IMR-90 (cell line): Measurements from ENCODE around the gene RSPO4. TPM values are rescaled to one million over a fixed set of nuclear protein-coding genes. Genes with fewer than 3 reads are reported as not detected.

Source experiments
- ATAC-seq: fragments of 200-7000 bp; cut with Tn5 transposase; 2 replicates; pipeline ENCODE4 v1.9.1; 2020; ENCODE audit warnings: low read depth, mild to moderate bottlenecking, moderate library complexity
- BruUV-seq: library from RNA; stranded (reverse); fragments of 400-500 nt; replicated peaks from 2 replicates; lab custom pipeline; 2021; lab: Mats Ljungman, UMichigan
- CTCF ChIA-PET: fragments of 300-600 bp; formaldehyde crosslinking; extraction: SDS; loops from one replicate; lab custom pipeline; 2021; ENCODE audit warnings: antibody characterized with exemption; lab: Yijun Ruan, JAX
- POLR2A ChIA-PET: fragments of 300-600 bp; sonication (Branson Sonifier 250); formaldehyde crosslinking; loops from one replicate; lab custom pipeline; 2022; ENCODE audit warnings: antibody characterized with exemption; ENCODE audit not compliant: unreplicated experiment; lab: Charles Lee
- DNase-seq: peaks from one replicate; pipeline ENCODE4 v3.0.0; 2013
- H2AFZ ChIP-seq: replicated peaks from 2 replicates; pipeline ENCODE3; 2013; ENCODE audit warnings: low read length, mild to moderate bottlenecking; ENCODE audit not compliant: poor library complexity
- H2AK5ac ChIP-seq: 2 replicates; pipeline ENCODE4 v1.6.1; 2013; ENCODE audit warnings: low read depth, low read length, inconsistent platforms
- H2AK9ac ChIP-seq: replicated peaks from 2 replicates; pipeline ENCODE3; 2013; ENCODE audit warnings: mild to moderate bottlenecking, low read depth, low read length, moderate library complexity; ENCODE audit not compliant: poor library complexity
- H2BK120ac ChIP-seq: 2 replicates; pipeline ENCODE4 v1.6.1; 2013; ENCODE audit warnings: low read depth, low read length, inconsistent platforms
- H2BK15ac ChIP-seq: 3 replicates; pipeline ENCODE4 v1.6.1; 2013; ENCODE audit warnings: low read depth, low read length, inconsistent platforms
- H2BK20ac ChIP-seq: 2 replicates; pipeline ENCODE4 v1.6.1; 2013; ENCODE audit warnings: low read depth, mild to moderate bottlenecking, inconsistent platforms, low read length, moderate library complexity
- H2BK5ac ChIP-seq: 2 replicates; pipeline ENCODE4 v1.6.1; 2013; ENCODE audit warnings: mild to moderate bottlenecking, low read depth, low read length, inconsistent platforms; ENCODE audit not compliant: poor library complexity, severe bottlenecking
- H3K14ac ChIP-seq: replicated peaks from 2 replicates; pipeline ENCODE4 v1.6.1; 2013; ENCODE audit warnings: low read depth, low read length, inconsistent platforms
- H3K18ac ChIP-seq: 2 replicates; pipeline ENCODE4 v1.6.1; 2013; ENCODE audit warnings: low read depth, low read length, control low read depth
- H3K23ac ChIP-seq: 2 replicates; pipeline ENCODE4 v1.6.1; 2013; ENCODE audit warnings: low read depth, low read length, inconsistent platforms
- H3K27ac ChIP-seq: 2 replicates; pipeline ENCODE4 v1.5.1; 2013; ENCODE audit warnings: mild to moderate bottlenecking, control low read depth, low read length; ENCODE audit not compliant: insufficient read depth
- H3K27me3 ChIP-seq: 2 replicates; pipeline ENCODE4 v1.6.1; 2013; ENCODE audit warnings: low read length; ENCODE audit not compliant: control insufficient read depth, insufficient read depth
- H3K36me3 ChIP-seq: 2 replicates; pipeline ENCODE4 v1.6.1; 2013; ENCODE audit warnings: low read length, mixed read lengths; ENCODE audit not compliant: control insufficient read depth, insufficient read depth
- H3K4ac ChIP-seq: 2 replicates; pipeline ENCODE4 v1.6.1; 2013; ENCODE audit warnings: low read depth, low read length, inconsistent platforms
- H3K4me1 ChIP-seq: 2 replicates; pipeline ENCODE4 v1.6.1; 2013; ENCODE audit warnings: low read length, mixed read lengths; ENCODE audit not compliant: control insufficient read depth, insufficient read depth
- H3K4me2 ChIP-seq: 2 replicates; pipeline ENCODE4 v1.6.1; 2013; ENCODE audit warnings: low read depth, mild to moderate bottlenecking, control low read depth, low read length, moderate library complexity
- H3K4me3 ChIP-seq: 2 replicates; pipeline ENCODE4 v1.5.1; 2013; ENCODE audit warnings: low read depth, mild to moderate bottlenecking, control low read depth, low read length, moderate library complexity; ENCODE audit not compliant: insufficient read depth
- H3K56ac ChIP-seq: 2 replicates; pipeline ENCODE4 v1.6.1; 2013; ENCODE audit warnings: low read length, inconsistent platforms; ENCODE audit not compliant: insufficient read depth; ENCODE audit errors: extremely low read depth
- H3K79me1 ChIP-seq, 2 experiments: 2 replicates each; pipeline ENCODE4 v1.6.1; 2013; ENCODE audit warnings: low read length in 2 of 2, inconsistent platforms in 1 of 2, low read depth in 1 of 2
- H3K9ac ChIP-seq: 2 replicates; pipeline ENCODE4 v1.6.1; 2013; ENCODE audit warnings: low read depth, low read length, control low read depth
- H3K9me1 ChIP-seq: 2 replicates; pipeline ENCODE4 v1.6.1; 2013; ENCODE audit warnings: low read length, inconsistent platforms; ENCODE audit not compliant: insufficient read depth
- H3K9me3 ChIP-seq: 2 replicates; pipeline ENCODE4 v1.6.1; 2013; ENCODE audit warnings: low read length; ENCODE audit not compliant: control insufficient read depth, insufficient read depth
- H4K20me1 ChIP-seq: 2 replicates; pipeline ENCODE4 v1.6.1; 2013; ENCODE audit warnings: low read length, inconsistent platforms; ENCODE audit not compliant: insufficient read depth
- H4K5ac ChIP-seq: 2 replicates; pipeline ENCODE4 v1.6.1; 2013; ENCODE audit warnings: mild to moderate bottlenecking, low read depth, low read length, control low read depth
- H4K8ac ChIP-seq, 2 experiments: 2 replicates each; pipeline ENCODE4 v1.6.1; 2013; ENCODE audit warnings: low read depth in 2 of 2, low read length in 2 of 2, control low read depth in 1 of 2, inconsistent platforms in 1 of 2
- H4K91ac ChIP-seq: 2 replicates; pipeline ENCODE4 v1.6.1; 2013; ENCODE audit warnings: low read depth, low read length, inconsistent platforms; ENCODE audit not compliant: insufficient read depth
- WGBS, 2 experiments: methylation state at CpG; one replicate each; pipeline versions ENCODE4 v1.1.5 to v1.1.7; 2013; ENCODE audit warnings: missing lambda C conversion rate in 2 of 2; ENCODE audit not compliant: insufficient read length in 1 of 2; ENCODE audit errors: extremely low coverage in 2 of 2; 5-methylcytosine and 5-hydroxymethylcytosine counted together
- dilution Hi-C: fragments of 300-500 bp; cut with HindIII; formaldehyde crosslinking; loops from one replicate; pipeline ENCODE4 v1.14.3; 2018; ENCODE audit warnings: low sequenced_read_pairs; ENCODE audit not compliant: unreplicated experiment
- in situ Hi-C: fragments of 300-500 bp; cut with MboI; formaldehyde crosslinking; loops from 3 replicates; pipeline ENCODE4 v1.14.3; 2019; ENCODE audit warnings: low sequenced_read_pairs, inconsistent platforms, mixed read lengths
- intact Hi-C: fragments of 100-400 bp; cut with micrococcal nuclease; formaldehyde crosslinking; loops from 2 replicates; pipeline ENCODE4 v1.10.0; 2022
- polyA plus RNA-seq, 3 experiments: library from polyadenylated mRNA; depleted of rRNA; stranded (reverse); fragments of >200 nt; gene quantifications; 2 replicates each; pipeline ENCODE4 v1.2.3, GENCODE V29; 2012; ENCODE audit warnings: low replicate concordance in 1 of 3
- total RNA-seq: library from RNA; depleted of rRNA; stranded (reverse); fragments of >200 nt; gene quantifications from 2 replicates; pipeline ENCODE4 v1.2.3, GENCODE V29; 2012
- TF ChIP-seq, protein P1 (sequence below): conservative IDR thresholded peaks from 2 replicates; pipeline ENCODE4 v1.5.1; 2012; ENCODE audit warnings: mild to moderate bottlenecking, low read depth, low read length, improper control_type of control experiment

The RSPO4 gene
- total and polyA plus RNA-seq, 2 of the 4 experiments (the other 2 are of a cell fraction): not detected

GRCh38 chr20:995170-995569, 6.9 kb downstream of the RSPO4 start:
- Histone ChIP-seq H3K4me1 (no peaks in the 10 kb centered on the region), H3K27ac (no peak overlapping the region), H3K9me1 (no peaks in the 10 kb centered on the region), H3K27me3 (peaks cover 5% of the 10 kb centered on the region; the same call in 1 of the 2 replicates), H3K23ac (no peak overlapping the region), H2BK15ac (no peak overlapping the region), H2AK5ac (no peak overlapping the region), H2BK120ac (no peak overlapping the region), H2BK20ac (no peak overlapping the region), H2AFZ (no peak overlapping the region), H4K20me1 (no peaks in the 10 kb centered on the region), H3K36me3 (no peaks in the 10 kb centered on the region), H3K4ac (no peak overlapping the region), H3K9me3 (no peaks in the 10 kb centered on the region), H4K91ac (no peak overlapping the region), H4K8ac (no peak overlapping the region), H3K4me3 (no peak overlapping the region), H4K5ac (no peak overlapping the region), H3K56ac (no peak overlapping the region), H3K79me1 (no peaks in the 10 kb centered on the region), H2BK5ac (no peak overlapping the region), H3K14ac (no peak overlapping the region), H3K4me2 (no peak overlapping the region), H3K9ac (no peak overlapping the region), H3K18ac (no peak overlapping the region), H2AK9ac (no peak overlapping the region)
- no peak for DNase-seq
- TF ChIP-seq, protein P1, sequence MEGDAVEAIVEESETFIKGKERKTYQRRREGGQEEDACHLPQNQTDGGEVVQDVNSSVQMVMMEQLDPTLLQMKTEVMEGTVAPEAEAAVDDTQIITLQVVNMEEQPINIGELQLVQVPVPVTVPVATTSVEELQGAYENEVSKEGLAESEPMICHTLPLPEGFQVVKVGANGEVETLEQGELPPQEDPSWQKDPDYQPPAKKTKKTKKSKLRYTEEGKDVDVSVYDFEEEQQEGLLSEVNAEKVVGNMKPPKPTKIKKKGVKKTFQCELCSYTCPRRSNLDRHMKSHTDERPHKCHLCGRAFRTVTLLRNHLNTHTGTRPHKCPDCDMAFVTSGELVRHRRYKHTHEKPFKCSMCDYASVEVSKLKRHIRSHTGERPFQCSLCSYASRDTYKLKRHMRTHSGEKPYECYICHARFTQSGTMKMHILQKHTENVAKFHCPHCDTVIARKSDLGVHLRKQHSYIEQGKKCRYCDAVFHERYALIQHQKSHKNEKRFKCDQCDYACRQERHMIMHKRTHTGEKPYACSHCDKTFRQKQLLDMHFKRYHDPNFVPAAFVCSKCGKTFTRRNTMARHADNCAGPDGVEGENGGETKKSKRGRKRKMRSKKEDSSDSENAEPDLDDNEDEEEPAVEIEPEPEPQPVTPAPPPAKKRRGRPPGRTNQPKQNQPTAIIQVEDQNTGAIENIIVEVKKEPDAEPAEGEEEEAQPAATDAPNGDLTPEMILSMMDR: no peak
- no TSS peak for BruUV-seq
- ChIA-PET POLR2A (no interaction called here), CTCF (no interaction called here)
- intact Hi-C loops (no loop called here), in situ Hi-C loops (no loop called here), dilution Hi-C loops (no loop called here)
- no CpG with 5 or more reads among the region's 8 CpGs for WGBS, 2 experiments
- no peak for ATAC-seq
